Fibroblast of skin of back (primary cell): ENCODE data around the gene ELL.
A peak's percentile ranks its signal among the peaks of the same experiment; 100 is the strongest.

ENCODE experiments used
- DNase-seq: peaks from one replicate; pipeline ENCODE4 v3.0.0-alpha.2; 2013

The ELL gene

GRCh38 chr19:18466354-18466753, 55.5 kb downstream of the ELL start:
- no peak for DNase-seq

GRCh38 chr19:18465964-18466339, 55.9 kb downstream of the ELL start:
- DNase-seq, result no peak

- no peak for DNase-seq
Measured at GRCh38 chr19:18465214-18465963, 56.5 kb downstream of the ELL start.

GRCh38 chr19:18464646-18465045, 57.2 kb downstream of the ELL start:
- DNase-seq, result peak; percentile 53

GRCh38 chr19:18461471-18461870, 60.4 kb downstream of the ELL start:
- no peak for DNase-seq

- DNase-seq, result no peak
Measured at GRCh38 chr19:18460900-18461299, 61.0 kb downstream of the ELL start.

- DNase-seq, result no peak
Measured at GRCh38 chr19:18457483-18458331, 64.2 kb downstream of the ELL start.

GRCh38 chr19:18456974-18457373, 64.9 kb downstream of the ELL start:
- DNase-seq, result no peak

GRCh38 chr19:18456279-18456678, 65.6 kb downstream of the ELL start:
- DNase-seq, result no peak

GRCh38 chr19:18453269-18454024, 68.4 kb downstream of the ELL start:
- peak; percentile 77 for DNase-seq

GRCh38 chr19:18452386-18452785, 69.5 kb downstream of the ELL start:
- DNase-seq, result peak; percentile 51

GRCh38 chr19:18450931-18451836, 70.7 kb downstream of the ELL start:
- DNase-seq, result peak; percentile 74

- DNase-seq, result no peak
Measured at GRCh38 chr19:18450021-18450930, 71.6 kb downstream of the ELL start.

- no peak for DNase-seq
Measured at GRCh38 chr19:18449552-18449951, 72.3 kb downstream of the ELL start.

GRCh38 chr19:18446811-18447359, 75.0 kb downstream of the ELL start:
- no peak for DNase-seq

GRCh38 chr19:18446145-18446810, 75.6 kb downstream of the ELL start:
- DNase-seq, result no peak

- no peak for DNase-seq
Measured at GRCh38 chr19:18445262-18445948, 76.5 kb downstream of the ELL start.

- DNase-seq, result no peak
Measured at GRCh38 chr19:18444513-18444912, 77.4 kb downstream of the ELL start.

- no peak for DNase-seq
Measured at GRCh38 chr19:18443831-18444230, 78.0 kb downstream of the ELL start.
